Ectodermal cell (in vitro differentiated cells): ENCODE measurements around the gene MTX2. TPM values are rescaled to one million over a fixed set of nuclear protein-coding genes. Genes with fewer than 3 reads are reported as not detected.

Experiments
- H3K27ac ChIP-seq: 2 replicates; pipeline ENCODE4 v1.7.0; 2013; ENCODE audit warnings: mild to moderate bottlenecking, low read depth, low read length; ENCODE audit not compliant: insufficient read depth, poor library complexity, severe bottlenecking
- H3K27me3 ChIP-seq: 2 replicates; pipeline ENCODE4 v1.7.0; 2013; ENCODE audit warnings: mild to moderate bottlenecking, low read length; ENCODE audit not compliant: insufficient read depth, control insufficient read depth, poor library complexity, severe bottlenecking
- H3K36me3 ChIP-seq: one replicate; pipeline ENCODE4 v1.7.0; 2013; ENCODE audit warnings: low read length; ENCODE audit not compliant: control insufficient read depth, insufficient read depth
- H3K4me1 ChIP-seq: one replicate; pipeline ENCODE4 v1.7.0; 2013; ENCODE audit warnings: low read length; ENCODE audit not compliant: control insufficient read depth, insufficient read depth
- H3K4me3 ChIP-seq: 2 replicates; pipeline ENCODE4 v1.7.0; 2013; ENCODE audit warnings: low read depth, low read length, control low read depth; ENCODE audit not compliant: insufficient read depth
- H3K9me3 ChIP-seq: 2 replicates; pipeline ENCODE4 v1.7.0; 2013; ENCODE audit warnings: mild to moderate bottlenecking, low read length, moderate library complexity; ENCODE audit not compliant: control insufficient read depth
- WGBS, 2 experiments: methylation state at CpG; one replicate each; pipeline ENCODE4 v1.1.7; 2013; ENCODE audit warnings: missing lambda C conversion rate in 2 of 2; 5-methylcytosine and 5-hydroxymethylcytosine counted together
- polyA plus RNA-seq, 4 experiments: library from polyadenylated mRNA; stranded (reverse); fragments of 50-300 nt; gene quantifications; one replicate each; pipeline ENCODE4 v1.2.3, GENCODE V29; 2013

MTX2 gene
- polyA plus RNA-seq (2013, experiment 1 of 4) = 38.7 TPM
- 38.2 TPM for polyA plus RNA-seq (2013, experiment 2 of 4)
- 35.0 TPM for polyA plus RNA-seq (2013, experiment 3 of 4)
- polyA plus RNA-seq (2013, experiment 4 of 4) = 39.9 TPM

GRCh38 chr2:176269319-176270099 lies at the start of gene MTX2:
MTX2 (plus strand) TSS chr2:176269442; CDS start chr2:176269630, 188 bp downstream.
- H3K4me3 ChIP-seq = peak within 1 kb of the TSS; percentile 99
- no peaks in the 10 kb centered on the region for H3K36me3 ChIP-seq
- H3K4me1 ChIP-seq = no peaks in the 10 kb centered on the region
- 0% methylated on average over 57 to 58 of the region's 58 CpGs for WGBS, 2 experiments
- H3K27me3 ChIP-seq = peaks cover 17% of the 10 kb centered on the region
- peaks cover 2% of the 10 kb centered on the region for H3K9me3 ChIP-seq
- H3K27ac ChIP-seq = peak within 1 kb of the TSS; percentile 36

GRCh38 chr2:176227874-176228273 lies 41.4 kb upstream of the MTX2 start:
- no peak overlapping the region for H3K27ac ChIP-seq
- no peaks in the 10 kb centered on the region for H3K9me3 ChIP-seq
- WGBS, 2 experiments = 77 to 89% methylated on average over 2 of the region's 2 CpGs
- no peaks in the 10 kb centered on the region for H3K36me3 ChIP-seq
- no peaks in the 10 kb centered on the region for H3K27me3 ChIP-seq
- H3K4me1 ChIP-seq = no peaks in the 10 kb centered on the region
- H3K4me3 ChIP-seq = no peak overlapping the region

- H3K36me3 ChIP-seq = no peaks in the 10 kb centered on the region
- no peaks in the 10 kb centered on the region for H3K27me3 ChIP-seq
- no peaks in the 10 kb centered on the region for H3K9me3 ChIP-seq
- no peak overlapping the region for H3K27ac ChIP-seq
- no peaks in the 10 kb centered on the region for H3K4me1 ChIP-seq
- 84 to 88% methylated on average over 2 of the region's 2 CpGs for WGBS, 2 experiments
- H3K4me3 ChIP-seq = no peak overlapping the region
These were observed 35.1 kb upstream of the MTX2 start for GRCh38 chr2:176234156-176234555.

- no peaks in the 10 kb centered on the region for H3K27me3 ChIP-seq
- H3K27ac ChIP-seq = no peak overlapping the region
- H3K4me1 ChIP-seq = no peaks in the 10 kb centered on the region
- no peak overlapping the region for H3K4me3 ChIP-seq
- H3K9me3 ChIP-seq = no peaks in the 10 kb centered on the region
- H3K36me3 ChIP-seq = no peaks in the 10 kb centered on the region
- WGBS, 2 experiments = 83 to 88% methylated on average over 1 of the region's 1 CpG
These were observed 34.3 kb upstream of the MTX2 start for GRCh38 chr2:176234940-176235339.

- Histone ChIP-seq H3K27me3 (no peaks in the 10 kb centered on the region), H3K4me1 (no peaks in the 10 kb centered on the region), H3K36me3 (no peaks in the 10 kb centered on the region), H3K27ac (no peak overlapping the region), H3K4me3 (no peak overlapping the region), H3K9me3 (no peaks in the 10 kb centered on the region)
- WGBS, 2 experiments = 83 to 96% methylated on average over 4 of the region's 4 CpGs
These were observed 31.8 kb upstream of the MTX2 start for GRCh38 chr2:176237456-176237855.

GRCh38 chr2:176239031-176239430 lies 30.2 kb upstream of the MTX2 start:
- 87 to 89% methylated on average over 4 of the region's 4 CpGs for WGBS, 2 experiments

GRCh38 chr2:176240301-176240700 lies 28.9 kb upstream of the MTX2 start:
- H3K27ac ChIP-seq = no peak overlapping the region
- 83% methylated on average over 1 of the region's 1 CpG; no CpG with 5 or more reads in 1 of the 2 experiments for WGBS, 2 experiments

More at GRCh38 chr2:176239031-176239430, 30.2 kb upstream of the MTX2 start:
- Histone ChIP-seq H3K27me3 (no peaks in the 10 kb centered on the region), H3K4me1 (no peaks in the 10 kb centered on the region), H3K36me3 (no peaks in the 10 kb centered on the region), H3K27ac (no peak overlapping the region), H3K4me3 (no peak overlapping the region), H3K9me3 (no peaks in the 10 kb centered on the region)

GRCh38 chr2:176242276-176242675 lies 27.0 kb upstream of the MTX2 start:
- 93 to 97% methylated on average over 2 of the region's 2 CpGs for WGBS, 2 experiments
- H3K36me3 ChIP-seq = no peaks in the 10 kb centered on the region
- H3K27me3 ChIP-seq = no peaks in the 10 kb centered on the region
- H3K4me1 ChIP-seq = no peaks in the 10 kb centered on the region
- H3K27ac ChIP-seq = no peak overlapping the region
- H3K9me3 ChIP-seq = no peaks in the 10 kb centered on the region
- H3K4me3 ChIP-seq = no peak overlapping the region

More at GRCh38 chr2:176240301-176240700, 28.9 kb upstream of the MTX2 start:
- Histone ChIP-seq H3K4me1 (no peaks in the 10 kb centered on the region), H3K27me3 (no peaks in the 10 kb centered on the region), H3K4me3 (no peak overlapping the region), H3K9me3 (no peaks in the 10 kb centered on the region), H3K36me3 (no peaks in the 10 kb centered on the region)

- Histone ChIP-seq H3K36me3 (no peaks in the 10 kb centered on the region), H3K9me3 (no peaks in the 10 kb centered on the region), H3K4me3 (no peak overlapping the region), H3K27me3 (no peaks in the 10 kb centered on the region), H3K4me1 (no peaks in the 10 kb centered on the region), H3K27ac (no peak overlapping the region)
- 76 to 78% methylated on average over 4 of the region's 4 CpGs for WGBS, 2 experiments
These were observed 22.9 kb upstream of the MTX2 start for GRCh38 chr2:176246331-176246730.

GRCh38 chr2:176247859-176248258 lies 21.4 kb upstream of the MTX2 start:
- Histone ChIP-seq H3K27ac (no peak overlapping the region), H3K36me3 (no peaks in the 10 kb centered on the region), H3K4me3 (no peak overlapping the region), H3K4me1 (no peaks in the 10 kb centered on the region), H3K27me3 (no peaks in the 10 kb centered on the region), H3K9me3 (no peaks in the 10 kb centered on the region)
- 77 to 80% methylated on average over 4 of the region's 4 CpGs for WGBS, 2 experiments
